NB4 (cell line): ENCODE data around the gene SNRNP25.

Source experiments
- DNase-seq: peaks from one replicate; pipeline ENCODE4 v3.0.0; 2010; ENCODE audit warnings: low read depth
- H3K4me3 ChIP-seq: one replicate; pipeline ENCODE4 v1.5.1; 2011; ENCODE audit warnings: mild to moderate bottlenecking, low read depth, low read length, moderate library complexity
- MYC ChIP-seq: IDR thresholded peaks from 2 replicates; pipeline ENCODE4 v1.6.1; 2011; ENCODE audit warnings: low read depth, low read length
- POLR2A ChIP-seq: IDR thresholded peaks from 2 replicates; pipeline ENCODE4 v1.6.1; 2011; ENCODE audit warnings: mild to moderate bottlenecking; ENCODE audit not compliant: insufficient read length; ENCODE audit errors: extremely low read depth
- TF ChIP-seq, protein P1 (sequence below): IDR thresholded peaks from one replicate; pipeline ENCODE4 v1.5.1; 2012; ENCODE audit warnings: low read depth, low read length
- TF ChIP-seq, protein P2 (sequence below): IDR thresholded peaks from 2 replicates; pipeline ENCODE4 v1.6.1; 2011; ENCODE audit warnings: low read depth, low read length

Gene SNRNP25

DNA sequence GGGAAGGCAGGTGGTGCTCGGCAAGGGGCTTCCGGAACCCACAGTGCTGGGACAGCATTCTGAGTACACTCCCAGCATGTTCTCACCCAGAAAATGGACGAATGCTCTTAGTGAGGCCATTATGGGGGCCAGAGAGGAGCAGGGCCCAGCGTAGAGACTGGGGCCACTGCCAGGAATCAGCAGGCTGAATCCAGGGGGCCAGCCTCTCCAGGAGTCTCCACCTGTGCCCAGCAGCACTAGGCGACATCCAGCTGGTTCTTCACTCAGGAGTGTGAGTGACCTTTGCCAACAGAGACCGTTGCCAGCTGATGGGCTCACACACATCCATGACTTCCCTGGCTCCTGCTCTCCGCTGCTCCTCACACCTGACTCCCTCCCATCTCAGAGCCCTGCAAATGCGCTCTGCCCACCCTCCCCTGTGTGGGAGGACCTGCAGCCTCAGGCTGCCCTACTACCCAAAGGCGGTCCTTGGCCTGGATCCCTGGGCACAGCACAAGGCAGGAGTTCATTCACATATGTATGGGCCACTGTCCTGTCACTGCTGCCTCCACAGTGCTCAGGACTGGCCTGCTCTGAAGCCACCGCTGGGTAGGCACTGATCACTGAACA is 13.7 kb downstream of the SNRNP25 start:
- no peak for DNase-seq
- no peak for TF ChIP-seq POLR2A
- TF ChIP-seq, protein P1, sequence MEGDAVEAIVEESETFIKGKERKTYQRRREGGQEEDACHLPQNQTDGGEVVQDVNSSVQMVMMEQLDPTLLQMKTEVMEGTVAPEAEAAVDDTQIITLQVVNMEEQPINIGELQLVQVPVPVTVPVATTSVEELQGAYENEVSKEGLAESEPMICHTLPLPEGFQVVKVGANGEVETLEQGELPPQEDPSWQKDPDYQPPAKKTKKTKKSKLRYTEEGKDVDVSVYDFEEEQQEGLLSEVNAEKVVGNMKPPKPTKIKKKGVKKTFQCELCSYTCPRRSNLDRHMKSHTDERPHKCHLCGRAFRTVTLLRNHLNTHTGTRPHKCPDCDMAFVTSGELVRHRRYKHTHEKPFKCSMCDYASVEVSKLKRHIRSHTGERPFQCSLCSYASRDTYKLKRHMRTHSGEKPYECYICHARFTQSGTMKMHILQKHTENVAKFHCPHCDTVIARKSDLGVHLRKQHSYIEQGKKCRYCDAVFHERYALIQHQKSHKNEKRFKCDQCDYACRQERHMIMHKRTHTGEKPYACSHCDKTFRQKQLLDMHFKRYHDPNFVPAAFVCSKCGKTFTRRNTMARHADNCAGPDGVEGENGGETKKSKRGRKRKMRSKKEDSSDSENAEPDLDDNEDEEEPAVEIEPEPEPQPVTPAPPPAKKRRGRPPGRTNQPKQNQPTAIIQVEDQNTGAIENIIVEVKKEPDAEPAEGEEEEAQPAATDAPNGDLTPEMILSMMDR, result no peak
- TF ChIP-seq MYC, result no peak
- TF ChIP-seq, protein P2, sequence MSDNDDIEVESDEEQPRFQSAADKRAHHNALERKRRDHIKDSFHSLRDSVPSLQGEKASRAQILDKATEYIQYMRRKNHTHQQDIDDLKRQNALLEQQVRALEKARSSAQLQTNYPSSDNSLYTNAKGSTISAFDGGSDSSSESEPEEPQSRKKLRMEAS, result no peak
- H3K4me3 ChIP-seq, result no peak overlapping the region

DNA sequence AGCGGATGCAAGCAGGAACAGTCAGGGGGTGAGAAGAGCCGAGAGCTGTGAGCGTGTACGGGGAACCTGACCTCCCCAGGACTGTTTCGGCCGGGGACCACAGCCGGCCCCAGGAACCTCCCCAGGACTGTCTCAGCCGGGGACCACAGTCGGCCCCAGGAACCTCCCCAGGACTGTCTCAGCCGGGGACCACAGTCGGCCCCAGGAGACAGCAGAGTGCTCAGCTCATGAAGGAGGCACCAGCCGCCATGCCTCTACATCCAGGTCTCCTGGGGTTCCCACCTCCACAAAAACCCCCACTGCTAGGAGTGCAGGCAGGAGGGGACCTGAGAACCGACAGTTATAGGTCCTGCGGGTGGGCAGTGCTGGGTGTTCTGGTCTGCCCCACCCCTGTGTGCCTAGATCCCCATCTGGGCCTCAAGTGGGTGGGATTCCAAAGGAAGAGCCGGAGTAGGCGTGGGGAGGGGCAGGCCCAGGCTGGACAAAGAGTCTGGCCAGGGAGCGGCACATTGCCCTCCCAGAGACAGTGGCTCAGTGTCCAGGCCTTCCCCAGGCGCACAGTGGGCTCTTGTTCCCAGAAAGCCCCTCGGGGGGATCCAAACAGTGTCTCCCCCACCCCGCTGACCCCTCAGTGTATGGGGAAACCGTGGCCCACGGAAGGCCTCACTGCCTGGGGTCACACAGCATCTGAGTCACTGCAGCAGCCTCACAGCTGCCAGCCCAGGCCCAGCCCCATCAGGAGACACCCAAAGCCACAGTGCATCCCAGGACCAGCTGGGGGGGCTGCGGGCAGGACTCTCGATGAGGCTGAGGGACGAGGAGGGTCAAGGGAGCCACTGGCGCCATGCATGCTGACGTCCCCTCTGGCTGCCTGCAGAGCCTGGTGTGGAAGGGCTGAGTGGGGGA is 14.5 kb downstream of the SNRNP25 start:
- TF ChIP-seq MYC (no peak), POLR2A (no peak)
- TF ChIP-seq, protein P2, result no peak
- TF ChIP-seq, protein P1, result no peak
- no peak overlapping the region for H3K4me3 ChIP-seq
- no peak for DNase-seq

DNA sequence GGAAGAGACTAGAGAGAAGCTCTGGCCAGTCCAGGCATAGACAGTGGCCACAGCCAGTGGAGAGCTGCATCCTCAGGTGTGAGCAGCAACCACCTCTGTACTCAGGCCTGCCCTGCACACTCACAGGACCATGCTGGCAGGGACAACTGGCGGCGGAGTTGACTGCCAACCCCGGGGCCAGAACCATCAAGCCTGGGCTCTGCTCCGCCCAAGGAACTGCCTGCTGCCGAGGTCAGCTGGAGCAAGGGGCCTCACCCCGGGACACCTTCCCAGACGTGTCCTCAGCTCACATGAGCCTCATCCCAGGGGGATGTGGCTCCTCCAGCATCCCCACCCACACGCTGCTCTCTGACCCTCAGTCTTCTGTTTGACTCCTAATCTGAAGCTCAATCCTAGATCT is 15.6 kb downstream of the SNRNP25 start:
- no peak overlapping the region for H3K4me3 ChIP-seq
- no peak for DNase-seq
- TF ChIP-seq, protein P1, result no peak
- TF ChIP-seq MYC, result no peak
- TF ChIP-seq POLR2A, result no peak
- TF ChIP-seq, protein P2, result no peak

DNA sequence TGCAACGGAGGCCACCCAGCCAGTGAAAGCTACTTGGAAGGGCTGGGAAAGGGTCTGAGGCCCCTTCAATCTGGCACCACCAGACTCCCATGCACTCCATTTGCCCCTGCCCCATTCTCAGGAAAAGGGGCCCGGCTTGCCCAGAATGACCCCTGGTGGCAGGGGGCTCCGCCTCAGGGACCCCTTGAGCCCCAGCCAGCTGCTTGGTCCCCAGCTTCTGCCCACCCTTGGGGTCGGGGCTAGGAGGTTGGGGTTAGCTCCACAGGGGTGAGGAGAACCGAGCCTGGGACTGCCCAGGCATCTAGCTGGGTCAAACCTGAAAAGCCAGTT is 17.5 kb downstream of the SNRNP25 start:
- TF ChIP-seq, protein P1, result no peak
- TF ChIP-seq, protein P2, result no peak
- TF ChIP-seq POLR2A (no peak), MYC (no peak)
- no peak for DNase-seq
- H3K4me3 ChIP-seq, result no peak overlapping the region

DNA sequence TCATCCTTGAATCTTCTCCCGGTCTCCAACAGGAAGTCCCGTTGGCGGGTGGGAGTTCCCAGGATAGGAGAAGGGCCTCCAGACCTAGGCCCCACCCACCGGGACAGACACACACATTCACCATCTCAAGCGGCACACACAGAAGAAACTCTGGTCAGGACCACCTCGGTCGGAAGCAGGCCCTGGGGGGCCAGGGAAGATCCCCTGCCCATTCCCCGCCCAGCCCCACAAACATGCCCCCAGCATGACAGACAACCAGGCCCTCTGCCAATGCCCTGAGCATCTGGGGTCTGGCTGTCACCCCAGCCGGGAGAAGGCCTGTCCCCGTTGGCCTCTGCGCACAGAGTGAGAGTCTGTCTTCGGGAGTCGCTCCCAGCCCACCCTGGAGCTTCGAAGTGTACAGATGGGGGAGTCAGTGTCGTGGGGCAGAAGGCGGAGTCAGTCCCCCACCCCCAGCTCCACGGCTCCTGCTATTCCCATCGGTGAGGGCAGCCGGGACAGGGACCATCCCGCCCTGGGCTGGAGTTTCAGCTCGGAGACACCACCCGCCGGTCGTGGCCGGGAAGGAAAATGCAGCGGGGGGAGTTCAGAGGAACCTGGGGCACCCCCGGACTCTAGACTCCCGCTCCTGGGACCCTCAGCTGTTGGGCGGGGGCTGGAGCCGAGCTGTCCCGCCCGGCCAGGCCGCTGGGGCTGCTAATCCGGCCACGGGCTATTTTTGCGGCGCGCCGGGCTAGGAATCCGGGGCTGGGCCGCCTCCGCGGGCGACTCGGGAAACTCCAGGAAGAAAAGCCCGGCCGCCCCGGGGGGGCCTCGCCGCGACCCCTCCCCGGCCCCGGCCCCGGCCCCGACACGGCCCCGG is 18.1 kb downstream of the SNRNP25 start:
- DNase-seq, result no peak
- TF ChIP-seq MYC (no peak), POLR2A (no peak)
- TF ChIP-seq, protein P1, result no peak
- TF ChIP-seq, protein P2, result no peak

More for the DNA sequence above, 18.1 kb downstream of the SNRNP25 start:
- no peak overlapping the region for H3K4me3 ChIP-seq
